Left colon (tissue), 2 donors: ENCODE results near the gene FSIP1. TPM values are rescaled to one million over a fixed set of nuclear protein-coding genes. Genes with fewer than 3 reads are reported as not detected.

Experiments used
- ATAC-seq: fragments of 200-7000 bp; cut with Tn5 transposase; one replicate; pipeline ENCODE4 v1.9.1; 2020; ENCODE audit warnings: mild to moderate bottlenecking, moderate library complexity
- DNase-seq, 2 donors: peaks; one replicate each; pipeline ENCODE4 v3.0.0-alpha.2; 2020
- intact Hi-C, 2 donors: fragments of 100-400 bp; cut with DNase I in 1 of 2; cut with micrococcal nuclease in 1 of 2; formaldehyde crosslinking; loops; one replicate each; pipeline versions ENCODE4 v1.11.2 to v1.14.0; 2022; cut with DNase I, micrococcal nuclease
- total RNA-seq, 2 donors: library from RNA; stranded (reverse); fragmentation: NEBNext Ultra II Directional; extraction: Animal tissue kit (Norgen Biotek cat#: 25700); gene quantifications; one replicate each; pipeline ENCODE4 v1.2.1, GENCODE V29; 2021
- donor health status: DM: no; HTN: no; CAD: no.
- donor health status: DM: yes; HTN: yes; CAD: no.

The FSIP1 gene
- total RNA-seq, 2 donors from 2014 or later, result 8.2 to 8.6 TPM

- intact Hi-C loops, result no loop called here
- ATAC-seq (no peak), DNase-seq (no peak)
These were observed 82.3 kb downstream of the FSIP1 start for GRCh38 chr15:39700375-39700700.

- intact Hi-C loops, result no loop called here
- ATAC-seq, result no peak
- DNase-seq, result no peak
These were observed 82.9 kb downstream of the FSIP1 start for GRCh38 chr15:39699516-39700374.

- intact Hi-C loops, result no loop called here
- ATAC-seq (peak; percentile 40), DNase-seq (no peak)
These were observed 83.9 kb downstream of the FSIP1 start for GRCh38 chr15:39698444-39699390.

GRCh38 chr15:39697509-39697908 lies 85.1 kb downstream of the FSIP1 start:
- no peak for ATAC-seq
- intact Hi-C loops, result no loop called here
- DNase-seq, result no peak

- no peak for ATAC-seq
- intact Hi-C loops, result no loop called here
- DNase-seq, result no peak
These were observed 86.8 kb downstream of the FSIP1 start for GRCh38 chr15:39695793-39696192.

GRCh38 chr15:39692356-39693327 lies 90.0 kb downstream of the FSIP1 start:
- intact Hi-C loops, result no loop called here
- ATAC-seq, result peak; percentile 96
- DNase-seq, result no peak

GRCh38 chr15:39690881-39691634 lies 91.6 kb downstream of the FSIP1 start:
- intact Hi-C loops, result no loop called here
- no peak for DNase-seq
- no peak for ATAC-seq

GRCh38 chr15:39687965-39688364 lies 94.7 kb downstream of the FSIP1 start:
- intact Hi-C loops, result loop anchor here in 1 of 2 donors (5.0 kb wide), 1 partner anchor 74 kb away; no protein-coding TSS in a partner anchor
- no peak for DNase-seq

GRCh38 chr15:39685999-39686613 lies 96.5 kb downstream of the FSIP1 start:
- DNase-seq, result peak in 1 of 2 donors; percentile 39
- peak; percentile 86 for ATAC-seq
- intact Hi-C loops, result loop anchor here in 1 of 2 donors (5.0 kb wide), 1 partner anchor 76 kb away; no protein-coding TSS in a partner anchor

More at GRCh38 chr15:39687965-39688364, 94.7 kb downstream of the FSIP1 start:
- no peak for ATAC-seq

- no peak for ATAC-seq
- intact Hi-C loops, result loop anchor here in 1 of 2 donors (5.0 kb wide), 1 partner anchor 77 kb away; no protein-coding TSS in a partner anchor
- DNase-seq, result no peak
These were observed 97.3 kb downstream of the FSIP1 start for GRCh38 chr15:39685367-39685766.

- DNase-seq (no peak), ATAC-seq (no peak)
- intact Hi-C loops, result no loop called here
These were observed 98.4 kb downstream of the FSIP1 start for GRCh38 chr15:39684233-39684632.

GRCh38 chr15:39682366-39682765 lies 100.3 kb downstream of the FSIP1 start:
- intact Hi-C loops, result no loop called here
- no peak for DNase-seq

GRCh38 chr15:39680868-39681267 lies 101.8 kb downstream of the FSIP1 start:
- intact Hi-C loops, result no loop called here
- ATAC-seq (no peak), DNase-seq (no peak)

More at GRCh38 chr15:39682366-39682765, 100.3 kb downstream of the FSIP1 start:
- ATAC-seq, result no peak

- ATAC-seq, result no peak
- intact Hi-C loops, result no loop called here
- no peak for DNase-seq
These were observed 110.0 kb downstream of the FSIP1 start for GRCh38 chr15:39672666-39673065.

- intact Hi-C loops, result no loop called here
- ATAC-seq (no peak), DNase-seq (no peak)
These were observed 110.5 kb downstream of the FSIP1 start for GRCh38 chr15:39672184-39672583.

GRCh38 chr15:39670687-39671086 lies 112.0 kb downstream of the FSIP1 start:
- intact Hi-C loops, result no loop called here
- no peak for DNase-seq
- no peak for ATAC-seq

GRCh38 chr15:39669661-39670060 lies 113.0 kb downstream of the FSIP1 start:
- ATAC-seq (no peak), DNase-seq (no peak)

More at GRCh38 chr15:39669661-39670060, 113.0 kb downstream of the FSIP1 start:
- intact Hi-C loops, result no loop called here
